ENCODE results near the gene S1PR3.

The S1PR3 gene

DNA sequence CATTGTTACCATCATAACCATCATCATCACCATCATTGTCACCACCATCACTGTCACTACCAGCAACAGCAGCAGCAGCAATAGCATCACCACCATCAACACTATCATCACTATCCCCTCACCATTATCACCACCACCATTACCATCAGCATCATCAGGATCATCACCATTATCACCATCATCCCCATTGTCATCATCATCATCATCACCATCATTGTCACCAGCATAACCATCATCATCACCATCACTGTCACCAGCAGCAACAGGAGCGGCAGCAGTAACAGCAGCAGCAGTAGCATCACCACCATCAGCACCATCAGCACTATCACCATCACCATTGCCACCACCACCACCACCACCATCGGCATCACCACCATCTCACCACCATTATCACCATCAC, 48.4 kb downstream of the S1PR3 start:
- DNase-seq = no peak

DNA sequence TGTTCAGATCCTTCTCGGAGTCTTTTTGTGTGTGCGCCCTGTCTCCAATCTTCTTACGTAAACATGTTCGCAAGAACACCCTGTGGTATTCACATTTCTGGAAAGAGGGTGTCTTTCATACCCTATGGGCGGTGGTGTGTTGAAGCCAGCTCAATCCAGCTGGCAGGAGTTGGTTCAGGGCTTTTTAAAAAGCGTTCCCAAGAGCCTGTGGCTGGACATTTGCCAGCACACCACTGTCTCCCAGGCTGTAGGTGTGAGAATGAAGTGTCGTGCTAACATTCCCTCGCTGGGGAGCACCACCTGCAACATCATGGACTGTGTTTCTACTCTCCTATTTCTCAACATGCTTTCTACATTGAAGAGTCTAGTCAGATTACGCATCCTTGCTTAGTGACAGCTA, 51.7 kb downstream of the S1PR3 start:
- no peak for DNase-seq

DNA sequence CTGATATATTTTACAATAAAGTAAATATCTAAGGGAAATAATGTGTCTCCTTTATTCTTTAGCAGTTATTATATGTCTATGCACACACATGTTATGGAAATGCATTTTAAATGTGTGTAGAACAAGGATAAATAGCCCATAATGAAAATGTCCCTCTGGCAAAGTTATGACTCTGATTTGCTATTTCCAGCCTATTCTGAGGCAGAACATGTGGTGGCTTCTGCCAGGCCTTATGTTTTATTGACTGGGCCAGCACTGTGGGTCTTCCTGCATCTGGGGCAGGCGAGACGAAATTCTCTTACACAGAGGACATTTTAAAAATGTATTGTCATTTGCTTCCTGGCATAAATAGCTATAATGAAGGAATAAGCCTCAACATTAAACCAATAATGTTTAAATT, 52.8 kb downstream of the S1PR3 start:
- DNase-seq = no peak

DNA sequence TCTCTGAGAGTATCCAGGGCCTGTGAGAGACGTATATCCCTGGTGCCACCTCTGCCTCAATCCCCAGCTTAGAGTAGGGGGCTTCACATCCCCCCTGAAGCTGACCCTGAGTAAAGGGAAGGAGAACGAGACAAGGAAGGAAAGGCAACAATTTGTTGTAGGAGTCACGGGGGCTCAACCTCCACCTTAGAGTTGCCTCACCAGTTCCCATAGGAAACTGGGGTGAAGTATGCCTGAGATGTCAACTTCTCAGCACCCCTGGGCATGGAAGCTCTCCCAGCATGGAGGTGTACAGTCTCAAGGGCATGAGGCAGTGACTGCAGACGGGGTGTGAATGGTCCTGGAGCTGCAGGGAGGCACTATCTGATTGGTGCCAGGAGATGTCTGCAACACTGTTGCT, 53.6 kb downstream of the S1PR3 start:
- DNase-seq = no peak

DNA sequence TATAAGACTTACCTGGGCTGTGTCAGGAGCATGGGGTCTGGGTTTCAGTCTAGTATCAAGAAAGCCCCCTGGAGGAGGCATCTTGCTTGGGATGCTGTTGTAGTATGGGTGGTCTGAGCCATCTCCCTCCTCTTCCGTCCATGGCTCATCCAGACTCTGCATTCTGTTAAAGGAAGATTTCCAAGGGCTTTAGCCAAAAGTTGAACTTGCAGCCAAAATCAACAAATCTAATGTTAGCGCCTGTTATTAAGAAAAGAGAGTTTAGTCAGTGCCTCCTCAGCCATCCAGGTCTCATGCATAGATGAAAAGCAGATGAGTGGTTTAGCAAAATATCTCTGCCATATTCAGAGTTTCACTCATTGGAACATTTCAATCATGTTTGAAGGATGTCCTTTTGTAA, 55.6 kb downstream of the S1PR3 start:
- DNase-seq = no peak

DNA sequence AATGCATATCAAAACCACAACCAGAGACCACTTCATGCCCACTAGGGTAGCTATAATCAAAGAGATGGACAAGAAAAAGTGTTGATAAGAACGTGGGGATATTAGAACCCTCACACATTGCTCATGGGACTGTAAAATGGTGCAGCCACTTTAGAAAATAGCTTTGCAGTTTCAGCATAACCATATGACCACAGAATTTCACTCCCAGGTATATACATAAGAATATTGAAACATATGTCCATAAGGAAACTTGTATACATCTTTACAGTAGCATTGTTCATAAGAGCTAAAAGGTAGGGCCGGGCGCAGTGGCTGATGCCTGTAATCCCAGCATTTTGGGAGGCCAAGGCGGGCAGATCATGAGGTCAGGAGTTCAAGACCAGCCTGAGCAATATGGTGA, 56.4 kb downstream of the S1PR3 start:
- no peak for DNase-seq

DNA sequence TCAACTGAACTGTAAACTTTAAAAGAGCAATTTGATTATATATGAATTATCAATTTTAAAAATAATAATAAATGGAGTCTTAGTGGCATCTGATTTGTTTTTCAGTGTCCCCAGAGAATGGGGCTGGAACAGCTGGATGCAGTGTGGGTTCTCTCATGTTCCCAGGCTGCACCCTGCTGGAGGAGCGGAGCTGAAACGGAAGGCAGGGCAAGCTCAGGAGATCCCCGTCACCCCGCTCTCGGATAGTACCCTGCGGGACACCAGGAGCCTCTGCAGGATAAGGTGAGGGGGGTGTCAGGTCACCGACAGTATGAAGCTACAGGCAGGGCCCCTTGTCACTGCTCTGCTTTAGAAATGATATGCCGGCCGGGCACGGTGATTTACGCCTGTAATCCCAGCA, 57.3 kb downstream of the S1PR3 start:
- DNase-seq = no peak

DNA sequence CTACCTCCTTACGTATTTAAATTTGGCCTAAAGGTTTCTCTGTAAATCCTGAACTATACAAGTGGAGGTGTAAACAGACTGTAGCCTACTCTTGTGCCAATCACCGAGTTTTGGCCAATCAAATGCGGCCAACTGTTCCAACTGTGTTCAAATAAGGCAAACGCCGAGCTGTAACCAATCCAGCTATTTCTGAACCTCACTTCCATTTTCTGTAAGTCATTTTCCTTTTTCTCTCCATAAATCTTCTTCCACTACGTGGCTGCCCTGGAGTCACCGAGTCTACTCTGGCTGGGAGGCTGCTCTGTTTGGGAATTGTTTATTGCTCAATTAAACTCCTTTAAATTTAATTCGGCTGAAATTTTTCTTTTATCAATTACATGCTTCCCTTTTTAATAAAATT, 58.4 kb downstream of the S1PR3 start:
- DNase-seq = no peak

DNA sequence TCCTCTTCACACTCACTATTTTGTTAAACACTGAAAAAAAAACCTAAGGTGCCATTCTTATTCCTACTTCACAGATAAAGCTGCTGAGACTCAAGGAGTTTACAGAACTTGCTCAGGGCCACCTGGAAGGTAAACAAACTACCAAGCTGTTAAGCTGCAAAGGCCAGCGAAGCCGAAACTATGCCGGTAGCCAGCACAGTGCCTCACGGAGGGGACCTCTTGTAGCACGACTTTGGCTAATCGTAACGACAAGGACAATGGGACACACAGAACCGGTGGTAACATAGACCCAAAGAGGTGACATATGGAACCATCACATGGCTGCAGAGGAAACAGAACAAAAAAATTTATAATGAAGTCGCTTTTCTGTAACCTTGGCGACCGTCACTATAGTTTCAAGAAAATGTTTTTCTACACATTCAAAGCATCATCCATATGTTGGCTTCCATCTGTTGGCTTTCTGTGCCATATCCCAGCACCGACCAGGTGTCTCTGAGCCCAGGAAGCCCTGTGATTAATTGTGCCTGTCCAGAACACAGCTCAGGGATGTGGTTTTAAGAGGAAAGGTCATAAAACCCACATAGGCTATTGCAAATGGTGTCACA, 60.3 kb downstream of the S1PR3 start:
- no peak for DNase-seq

DNA sequence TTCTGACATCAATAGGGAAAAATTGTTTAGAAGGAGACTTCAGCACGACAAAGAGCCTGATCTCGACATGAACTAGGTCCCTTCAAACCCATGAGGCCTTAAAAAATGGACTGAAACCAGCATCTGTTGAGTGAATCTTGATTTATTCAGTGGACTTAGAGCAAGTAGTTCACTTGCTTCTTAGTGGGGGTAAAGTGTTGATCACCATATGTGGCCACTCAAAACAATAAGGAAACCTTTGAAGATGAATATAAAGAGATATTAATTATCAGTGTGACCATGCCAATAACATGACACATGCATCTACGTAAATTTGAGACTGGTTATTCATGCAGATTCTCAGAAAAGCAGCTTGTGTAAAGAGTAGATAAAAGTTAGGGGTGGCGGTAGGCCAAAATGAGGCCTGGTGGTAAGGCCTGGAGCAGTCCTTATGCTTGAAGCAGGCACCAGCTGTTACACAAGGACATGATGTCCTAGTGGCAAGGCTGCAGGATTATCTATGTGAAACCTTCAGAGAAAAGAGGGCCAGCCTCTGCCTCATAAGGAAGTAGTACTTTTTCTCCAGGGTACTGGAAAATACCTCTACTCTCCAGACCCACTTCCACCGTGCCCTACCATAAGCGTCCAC, 61.3 kb downstream of the S1PR3 start:
- no peak for DNase-seq

DNA sequence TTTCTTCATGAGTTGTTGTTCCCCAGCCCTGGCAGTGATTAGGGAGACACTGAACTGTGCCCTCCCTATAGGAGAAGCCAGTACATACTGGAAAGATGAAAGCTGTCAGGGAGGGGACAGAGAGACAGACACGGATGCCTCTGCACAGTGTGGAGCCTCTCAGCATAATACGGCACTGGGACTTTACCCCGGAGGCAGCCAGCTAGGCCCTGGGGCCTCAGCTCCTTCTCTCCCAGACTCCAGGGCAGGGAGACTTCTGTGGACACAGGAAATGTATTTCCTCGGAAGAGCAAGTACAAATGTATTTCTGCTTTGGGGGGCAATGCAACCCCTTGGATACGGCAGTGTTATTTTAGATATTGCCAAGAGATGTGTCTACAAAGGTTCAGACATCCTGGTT, 62.0 kb downstream of the S1PR3 start:
- no peak for DNase-seq
